ENCODE data around the gene WDFY2.
"Not testable (repeated sequence)": the region's sequence is repeated elsewhere in the genome, so short reads cannot be mapped to it uniquely, and the experiment has no call there.

The WDFY2 gene

GRCh38 chr13:51564252-51564651, 20.0 kb upstream of the WDFY2 start:
- DNase-seq (ENCODE audit: low read depth), result no peak

DNA sequence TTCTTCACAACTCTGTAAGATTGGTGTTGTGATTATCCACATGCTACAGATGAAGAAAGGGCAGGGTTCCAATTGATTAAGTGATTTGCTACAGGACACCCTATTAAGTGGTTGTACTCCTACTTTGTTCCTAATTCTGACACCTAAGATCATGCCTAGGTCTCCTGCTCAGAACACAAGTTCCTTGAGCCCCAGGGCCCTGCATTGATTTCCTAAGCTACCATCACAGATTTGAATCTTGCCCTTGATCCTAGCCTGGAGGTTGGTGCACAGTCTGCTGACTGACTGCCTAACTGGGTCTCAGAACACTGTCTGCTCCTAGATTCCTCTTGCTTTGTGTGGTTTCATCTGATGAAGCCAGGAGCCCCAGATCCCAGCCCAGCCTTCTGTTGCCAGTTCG, 19.6 kb upstream of the WDFY2 start:
- DNase-seq (ENCODE audit: low read depth), result no peak

DNA sequence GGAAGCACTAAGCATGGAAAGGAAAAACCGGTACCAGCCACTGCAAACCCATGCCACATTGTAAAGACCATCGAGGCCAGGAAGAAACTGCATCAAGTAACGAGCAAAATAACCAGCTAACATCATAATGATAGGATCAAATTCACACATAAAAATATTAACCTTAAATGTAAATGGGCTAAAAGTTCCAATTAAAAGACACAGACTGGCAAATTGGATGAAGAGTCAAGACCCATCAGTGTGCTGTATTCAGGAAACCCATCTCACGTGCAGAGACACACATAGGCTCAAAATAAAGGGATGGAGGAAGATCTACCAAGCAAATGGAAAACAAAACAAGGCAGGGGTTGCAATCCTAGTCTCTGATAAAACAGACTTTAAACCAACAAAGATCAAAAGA, 15.3 kb upstream of the WDFY2 start:
- not testable (repeated sequence) for DNase-seq (ENCODE audit: low read depth)

DNA sequence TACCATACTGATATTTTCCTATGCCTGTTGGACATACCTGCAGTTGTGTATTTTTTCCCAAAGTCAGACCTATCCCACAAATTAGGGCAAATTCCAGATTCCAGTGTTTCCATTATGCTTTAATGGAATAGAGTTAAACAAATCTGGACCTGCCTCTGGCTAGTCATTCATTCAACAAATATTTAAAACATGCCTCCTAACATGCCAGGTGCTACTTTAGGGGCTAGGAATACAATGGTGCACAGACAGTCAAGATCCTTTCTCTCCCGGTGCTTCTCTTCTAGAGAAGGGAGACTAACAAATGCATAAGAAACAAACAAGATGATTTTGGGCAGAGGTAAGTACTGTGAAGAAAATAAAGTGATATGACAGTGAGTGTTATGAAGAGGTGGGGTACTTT, 7.5 kb upstream of the WDFY2 start:
- no peak for DNase-seq (ENCODE audit: low read depth)

DNA sequence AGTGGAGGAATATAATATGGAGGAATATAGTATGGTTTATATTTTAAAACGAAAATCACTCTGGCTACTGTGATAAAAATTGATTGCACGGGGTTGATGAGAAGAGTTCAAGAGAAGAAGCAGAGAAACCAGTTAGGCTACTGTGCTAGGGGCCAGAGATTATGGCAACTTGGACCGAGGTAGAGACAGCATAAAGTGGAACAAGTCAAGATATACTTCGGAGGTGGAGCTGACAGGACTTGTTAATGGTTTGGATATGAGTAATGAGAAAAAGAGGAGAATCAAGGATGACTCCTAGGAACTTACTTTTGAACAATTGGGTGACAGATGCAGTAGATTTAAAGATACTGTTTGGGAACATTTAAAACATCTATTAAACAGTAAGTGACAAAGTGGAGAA, 6.6 kb upstream of the WDFY2 start:
- DNase-seq (ENCODE audit: low read depth), result no peak

DNA sequence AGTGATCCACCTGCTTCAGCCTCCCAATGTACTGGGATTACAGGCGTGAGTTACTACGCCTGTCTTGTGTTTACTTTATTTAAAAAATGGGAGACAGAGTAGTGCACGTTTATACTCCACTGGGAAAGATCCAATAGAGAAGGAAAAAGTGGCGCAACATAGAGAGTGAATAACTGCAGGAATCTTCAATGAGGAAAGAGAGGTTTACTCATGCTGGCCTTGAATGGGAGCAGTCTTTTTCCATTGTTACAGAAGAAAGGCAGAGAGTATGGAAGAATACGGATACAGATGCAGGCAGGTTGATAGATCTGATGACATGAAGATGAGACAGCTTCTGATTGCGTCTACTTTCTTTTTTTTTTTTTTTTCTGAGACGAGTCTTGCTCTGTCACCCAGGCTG, 4.6 kb upstream of the WDFY2 start:
- no peak for DNase-seq (ENCODE audit: low read depth)

GRCh38 chr13:51581148-51581820, 3.0 kb upstream of the WDFY2 start:
- DNase-seq (ENCODE audit: low read depth), result no peak

DNA sequence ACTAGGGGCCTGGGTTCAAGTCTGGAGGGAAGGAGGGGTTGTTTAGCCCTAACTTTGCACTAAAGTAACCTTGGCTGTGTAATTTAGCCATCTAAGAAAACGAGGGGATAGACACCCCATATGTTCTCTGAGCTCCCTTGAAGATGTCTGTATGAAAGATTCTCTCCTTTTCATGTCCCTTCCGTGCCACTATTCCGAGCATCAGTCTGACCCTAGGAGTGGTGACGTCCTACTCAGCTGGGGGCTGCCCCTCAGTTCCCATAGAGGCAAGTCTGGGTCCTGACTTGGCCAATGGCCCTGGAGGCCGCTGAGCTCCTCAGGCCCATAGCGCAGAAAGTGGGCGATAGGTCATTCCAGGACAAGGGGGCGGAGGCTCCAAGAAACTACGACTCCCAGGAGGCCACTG, 790 bp upstream of the WDFY2 start:
- DNase-seq (ENCODE audit: low read depth), result no peak

DNA sequence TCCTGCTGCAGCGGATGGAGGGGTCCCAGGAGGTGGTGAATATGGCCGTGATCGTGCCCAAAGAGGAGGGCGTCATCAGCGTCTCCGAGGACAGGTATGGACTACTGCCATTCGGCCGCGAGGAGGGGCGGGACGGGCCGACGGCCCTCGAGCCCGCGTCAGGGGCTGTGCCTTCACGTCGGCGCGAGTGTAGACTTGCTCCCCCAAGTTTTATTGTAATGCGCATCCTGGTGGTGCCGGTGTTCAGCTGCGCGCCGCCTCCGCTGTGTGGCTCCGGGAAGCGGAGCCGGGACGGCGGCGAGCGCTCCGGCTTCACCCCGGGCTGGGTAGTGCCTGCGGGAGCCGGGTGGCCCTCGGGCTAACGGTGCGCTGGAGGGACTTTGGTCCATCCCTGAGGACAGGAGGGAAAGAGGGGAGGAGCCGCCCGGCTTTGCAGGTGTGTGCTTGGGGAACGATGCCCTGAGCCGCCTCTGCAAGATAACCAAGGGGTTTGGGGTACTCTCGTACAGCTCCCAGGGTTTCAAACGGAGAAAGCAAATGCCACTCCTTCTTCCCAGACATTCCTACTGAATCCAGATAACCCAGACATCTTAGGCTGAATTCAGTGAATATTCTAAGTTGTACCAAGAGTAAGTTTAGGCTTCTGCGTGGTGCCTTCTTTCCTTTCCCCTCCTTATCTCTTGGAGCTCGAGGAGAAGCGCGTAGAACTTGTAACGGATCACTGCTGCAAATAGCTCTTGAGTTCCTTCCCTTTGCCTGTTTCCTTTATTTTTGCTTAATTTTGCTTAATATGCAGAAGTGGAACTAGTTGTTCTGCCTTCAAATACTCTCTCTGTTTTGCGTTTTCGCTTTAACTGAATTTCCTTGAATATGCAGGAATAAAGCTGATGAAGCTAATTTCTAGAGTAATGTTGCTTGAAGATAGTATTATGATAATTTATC, 740 bp downstream of the WDFY2 start:
- no peak for DNase-seq (ENCODE audit: low read depth)

- DNase-seq (ENCODE audit: low read depth), result no peak
Measured at GRCh38 chr13:51585696-51586095, 1.4 kb downstream of the WDFY2 start.

GRCh38 chr13:51587372-51587771, 3.1 kb downstream of the WDFY2 start:
- DNase-seq (ENCODE audit: low read depth), result no peak

DNA sequence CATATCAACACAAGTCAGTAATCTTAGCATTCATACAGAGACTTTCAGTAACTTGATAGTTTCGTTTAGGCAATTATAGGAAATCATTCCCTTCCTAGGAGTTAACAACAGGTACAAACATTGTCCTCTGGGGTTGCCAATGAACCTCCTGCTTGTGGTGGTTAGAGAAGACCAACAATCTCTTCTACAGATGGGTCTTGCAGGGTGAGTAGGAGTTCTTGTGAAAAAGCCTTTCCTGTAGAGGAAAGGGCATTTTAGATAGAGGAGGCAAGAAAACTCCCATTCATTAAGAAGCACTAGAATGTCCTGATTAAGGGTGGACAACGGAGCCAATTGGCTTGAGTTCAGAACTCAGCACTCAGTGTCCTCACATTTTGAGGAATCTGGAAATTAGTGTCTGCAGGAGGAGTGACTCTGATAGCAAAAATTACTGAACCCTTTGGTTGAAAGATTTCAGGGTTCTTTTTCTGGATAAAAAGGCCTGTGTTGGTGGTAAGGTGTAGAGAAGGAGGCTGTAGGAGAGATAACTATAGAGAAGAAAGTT, 4.2 kb downstream of the WDFY2 start:
- DNase-seq (ENCODE audit: low read depth), result no peak

DNA sequence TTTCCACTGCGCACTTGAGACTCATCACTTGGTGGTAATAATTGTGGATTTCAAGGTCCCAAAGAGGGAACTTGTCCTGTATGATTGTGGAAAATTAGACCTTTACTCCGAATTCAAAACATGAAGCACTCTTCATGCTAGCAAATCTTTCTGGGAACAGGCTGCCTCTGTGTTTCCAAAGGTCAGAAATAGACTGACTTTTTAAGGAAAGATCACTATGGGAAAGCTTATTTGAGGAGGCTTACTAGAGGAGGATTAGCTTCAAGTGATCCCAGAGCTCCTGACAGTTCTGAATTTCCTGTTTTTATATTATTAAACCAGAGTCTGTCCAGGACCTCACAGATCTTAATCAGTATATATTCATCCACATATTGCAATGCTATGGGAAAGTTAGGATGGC, 5.5 kb downstream of the WDFY2 start:
- no peak for DNase-seq (ENCODE audit: low read depth)

GRCh38 chr13:51590231-51590970, 6.1 kb downstream of the WDFY2 start:
- no peak for DNase-seq (ENCODE audit: low read depth)

DNA sequence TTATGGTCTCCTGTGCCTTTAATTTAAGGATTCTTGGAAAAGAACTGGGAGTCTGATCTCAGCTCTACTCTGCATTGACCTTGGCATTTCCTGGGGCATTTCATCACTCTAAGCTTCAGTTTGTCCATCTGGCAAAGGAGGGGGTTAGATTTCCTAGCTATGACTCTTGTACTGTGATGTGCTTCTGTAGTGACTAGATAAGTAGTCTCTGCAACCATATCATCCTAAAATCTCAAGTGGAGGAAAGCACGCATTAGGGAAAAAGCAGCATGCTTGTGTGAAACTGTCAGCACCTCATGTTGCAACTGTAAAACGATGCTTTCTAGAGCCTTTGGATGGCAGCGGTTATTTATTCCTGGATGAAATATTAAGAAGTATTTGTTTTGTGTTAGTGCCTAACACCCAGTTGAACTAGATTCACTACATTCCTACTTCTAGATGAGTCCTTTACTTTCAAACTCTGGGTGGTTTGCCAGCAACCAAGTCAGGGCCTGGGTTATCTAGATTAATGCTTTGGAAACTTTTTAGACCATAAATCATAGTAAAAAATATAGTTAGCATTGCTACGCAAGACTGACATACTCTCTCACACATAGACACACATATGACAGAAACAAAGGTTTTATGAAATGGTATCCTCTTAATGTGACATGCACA, 6.8 kb downstream of the WDFY2 start:
- DNase-seq (ENCODE audit: low read depth), result peak; percentile 99

DNA sequence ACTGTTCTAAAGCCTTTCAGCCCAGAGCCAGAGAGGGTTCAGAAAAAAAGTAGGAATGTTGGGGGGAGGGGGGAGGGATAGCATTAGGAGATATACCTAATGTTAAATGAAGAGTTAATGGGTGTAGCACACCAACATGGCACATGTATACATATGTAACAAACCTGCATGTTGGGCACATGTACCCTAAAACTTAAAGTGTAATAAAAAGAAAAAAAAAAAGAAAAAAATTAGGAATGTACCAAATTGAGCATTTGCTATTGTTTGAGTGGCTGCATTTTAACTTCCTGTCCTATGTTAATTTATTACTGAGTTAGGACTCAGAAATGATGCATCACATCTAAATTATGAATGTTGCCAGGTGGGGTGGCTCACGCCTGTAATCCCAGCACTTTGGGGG, 7.7 kb downstream of the WDFY2 start:
- DNase-seq (ENCODE audit: low read depth), result not testable (repeated sequence)

DNA sequence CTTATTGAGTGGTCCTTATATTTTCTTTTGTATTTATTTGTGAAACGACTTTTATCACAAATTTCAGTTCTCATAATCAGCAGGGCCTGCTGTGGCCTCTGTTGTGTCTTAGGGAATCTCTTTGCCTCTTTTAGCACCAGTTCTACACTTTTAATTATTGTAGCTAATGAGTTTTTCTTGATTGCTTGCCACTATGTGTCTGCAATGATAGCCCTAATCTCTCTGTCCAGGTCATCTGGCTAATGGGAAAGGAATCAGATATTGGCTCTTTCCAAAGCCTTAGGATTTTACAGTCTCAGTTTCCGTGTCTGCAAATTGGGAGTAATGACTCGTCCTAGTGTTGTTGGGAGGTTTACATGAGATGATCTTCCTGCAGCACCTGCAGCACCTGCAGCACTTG, 10.2 kb downstream of the WDFY2 start:
- no peak for DNase-seq (ENCODE audit: low read depth)

DNA sequence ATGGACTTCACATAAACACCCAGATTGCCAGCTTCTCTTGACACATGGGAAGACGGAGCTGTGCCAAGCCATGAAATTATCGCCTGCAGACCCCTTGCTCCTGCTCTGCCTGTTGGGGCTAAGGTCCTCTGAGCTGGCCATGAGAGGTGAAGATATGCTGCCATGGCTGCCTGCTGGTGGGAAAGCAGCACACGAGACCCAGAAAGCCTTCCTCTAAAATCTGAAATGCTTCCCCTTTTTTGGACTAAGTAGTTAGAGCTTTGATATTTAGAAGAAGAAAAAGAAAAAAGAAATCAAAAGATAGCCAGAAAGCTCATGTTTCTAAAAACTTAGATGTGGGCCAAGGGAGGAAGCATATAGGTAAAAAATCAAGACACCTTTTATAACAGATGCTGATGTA, 11.2 kb downstream of the WDFY2 start:
- DNase-seq (ENCODE audit: low read depth), result no peak

DNA sequence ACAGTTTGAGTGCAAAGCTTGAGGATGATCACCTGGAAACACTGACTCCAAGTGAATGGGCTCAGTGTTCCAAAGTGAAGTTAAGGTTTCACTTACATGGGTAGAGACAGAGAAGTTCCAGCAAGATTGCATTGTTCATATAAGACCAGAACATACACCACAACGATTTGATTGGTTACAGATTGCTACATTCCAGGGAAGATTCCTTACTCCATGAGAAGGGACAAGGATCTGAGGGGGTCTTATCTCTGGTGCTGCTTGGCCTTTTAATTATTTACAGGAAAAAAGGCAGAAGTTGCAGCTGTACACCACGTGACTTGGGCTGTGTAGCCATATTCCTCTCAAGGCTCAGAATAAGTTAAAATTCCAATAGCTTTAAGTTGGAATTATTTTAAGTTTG, 12.3 kb downstream of the WDFY2 start:
- DNase-seq (ENCODE audit: low read depth), result no peak

DNA sequence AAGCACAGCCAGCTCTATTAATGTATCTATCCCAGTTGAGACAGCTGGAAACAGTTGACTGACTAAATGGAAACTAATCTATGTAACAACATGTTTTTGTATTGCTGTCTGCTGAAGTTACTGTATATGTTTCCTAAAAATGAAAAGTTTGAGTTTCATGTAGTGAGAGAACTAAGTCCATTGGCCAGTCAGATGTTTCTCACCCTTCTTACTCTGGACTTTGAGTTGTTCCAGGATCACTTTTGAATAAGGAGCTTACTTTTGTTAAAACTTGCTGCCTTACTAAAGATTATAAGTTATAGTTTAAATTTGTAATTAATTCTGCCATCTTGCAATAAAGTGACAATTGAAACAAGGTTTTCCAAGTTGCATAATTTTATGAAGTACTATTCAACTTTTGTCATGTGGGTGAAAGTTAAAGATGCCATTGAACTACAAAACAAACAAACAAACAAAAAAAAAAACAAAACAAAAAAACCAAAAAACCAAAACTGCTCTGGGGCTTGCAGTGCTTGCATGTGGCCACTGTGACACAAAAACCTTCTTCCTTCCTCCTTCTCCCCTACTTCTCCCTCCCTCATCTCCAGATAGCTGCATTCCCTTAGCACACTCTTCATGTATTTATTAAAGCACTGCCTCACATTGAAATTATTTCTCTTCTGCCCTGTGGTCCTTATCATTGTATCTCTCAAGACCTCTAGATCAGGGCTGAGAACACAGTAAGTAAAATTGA, 15.3 kb downstream of the WDFY2 start:
- DNase-seq (ENCODE audit: low read depth), result no peak

DNA sequence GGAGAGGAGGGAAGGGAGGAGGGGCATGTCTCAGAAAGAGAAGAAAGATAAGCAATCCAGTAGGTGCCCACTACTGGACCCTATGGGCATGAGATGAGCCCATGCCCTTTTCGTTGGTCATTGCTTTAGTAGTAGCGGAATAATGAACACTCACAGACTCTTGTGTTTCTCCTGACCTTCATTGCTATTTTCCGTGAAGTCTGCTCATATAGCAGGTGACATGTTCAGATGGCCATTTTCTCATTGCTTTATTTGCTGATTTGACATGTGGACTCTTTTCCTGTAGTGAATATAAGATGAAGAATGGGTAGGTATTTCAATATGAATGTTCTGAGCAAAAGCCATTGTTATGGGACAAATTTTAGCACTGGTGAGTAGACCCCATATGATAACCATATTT, 16.4 kb downstream of the WDFY2 start:
- no peak for DNase-seq (ENCODE audit: low read depth)

Measured in GM04503 (cell line).